Astrocyte (in vitro differentiated cells and primary cell): ENCODE data around the gene UBXN1.

Source experiments
- CTCF ChIP-seq: IDR thresholded peaks from 2 replicates; pipeline ENCODE4 v1.5.1; 2011; ENCODE audit warnings: low read depth, mild to moderate bottlenecking, inconsistent platforms, low read length, moderate library complexity; ENCODE audit not compliant: insufficient read depth
- EZH2 ChIP-seq: IDR thresholded peaks from 2 replicates; pipeline ENCODE4 v1.6.1; 2012; ENCODE audit warnings: mild to moderate bottlenecking, low read length, inconsistent platforms; ENCODE audit not compliant: insufficient read depth

DNA sequence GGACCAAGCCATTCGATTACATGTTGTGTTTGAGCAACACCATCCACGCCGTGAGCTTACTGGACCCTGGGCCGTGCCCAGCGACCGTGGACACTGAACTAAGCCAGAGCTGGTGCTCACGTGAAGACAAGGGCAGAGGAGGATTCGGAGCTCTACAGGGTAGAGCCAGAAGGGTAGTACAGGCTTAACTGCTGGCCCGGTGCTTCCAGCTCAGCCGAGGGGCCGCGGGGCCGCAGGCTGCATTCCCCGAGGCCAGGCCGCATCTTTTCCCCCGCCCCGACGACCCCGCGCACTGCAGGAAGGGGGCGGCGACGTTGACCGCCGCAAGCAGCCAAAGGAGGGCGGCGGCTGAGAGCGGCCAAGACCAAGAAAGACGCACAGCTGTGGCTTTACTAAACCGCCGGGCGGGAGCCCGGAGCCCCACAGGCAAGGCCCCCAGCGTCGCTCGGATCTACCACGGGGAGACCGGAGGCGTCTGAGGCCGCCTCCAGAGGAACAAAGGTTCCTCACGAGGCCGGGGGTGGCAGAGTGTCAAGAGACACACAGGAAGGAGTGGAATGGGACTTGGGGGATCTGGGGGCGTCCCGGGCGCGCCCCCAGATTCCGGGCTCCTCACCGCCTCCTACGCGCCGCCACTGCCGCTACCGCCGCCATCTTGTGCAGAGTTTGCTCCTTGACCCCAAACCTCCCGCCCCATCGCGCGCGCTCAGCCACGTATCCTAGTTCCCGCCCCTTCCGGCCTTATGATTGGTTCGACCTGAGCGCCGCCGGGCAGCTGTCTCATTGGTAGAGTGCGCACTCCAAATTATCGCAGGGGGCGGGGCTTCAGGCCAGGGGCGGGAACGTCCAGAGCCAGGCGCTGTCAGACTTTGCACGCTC, 32.7 kb downstream of the UBXN1 start, which contains the start of gene GANAB:
- TF ChIP-seq CTCF (no peak), EZH2 (no peak)
